CD4-positive, alpha-beta T cell treated with Interleukin-10 for 1 hour (primary cell): ENCODE data around the gene EIF1B.

Experiments used
- DNase-seq: peaks from one replicate; pipeline ENCODE4 v3.0.0-alpha.2; 2020

The EIF1B gene

GRCh38 chr3:40355410-40355809 is 45.9 kb downstream of the EIF1B start:
- no peak for DNase-seq

DNA sequence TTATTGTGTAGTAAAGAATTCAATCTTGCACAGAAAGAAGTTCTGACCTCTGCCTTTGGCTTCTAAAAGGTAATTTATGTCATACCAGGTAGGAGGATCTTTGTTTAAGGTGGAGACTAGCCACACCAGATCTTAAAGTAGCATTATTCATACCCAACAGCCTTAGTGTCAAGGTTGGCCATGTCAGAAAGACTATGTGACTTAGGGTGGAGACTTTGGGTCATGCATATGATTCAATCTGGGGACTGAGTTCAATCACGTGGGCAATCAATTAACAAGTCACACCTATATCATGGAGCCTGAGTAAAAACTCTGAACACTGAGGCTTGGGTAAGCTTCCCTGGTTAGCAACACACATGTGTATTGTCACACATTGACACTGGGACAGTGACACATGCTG is 48.9 kb downstream of the EIF1B start:
- no peak for DNase-seq
